ENCODE data around the gene ARHGAP27. TPM values are rescaled to one million over a fixed set of nuclear protein-coding genes. Genes with fewer than 3 reads are reported as not detected.
A peak's percentile ranks its signal among the peaks of the same experiment; 100 is the strongest.

The ARHGAP27 gene
- total and polyA plus RNA-seq, 2 of the 13 experiments (the other 11 are each of a cell fraction or from before 2014, with no cell fraction given), result 15.5 to 18.9 TPM

GRCh38 chr17:45431531-45432404, 902 bp downstream of the ARHGAP27 start (continued):
- TF ChIP-seq BCL3 (CRISPR knock-in tag; IDR thresholded peaks at IDR 0.05), result no peak
- TF ChIP-seq CEBPZ (IDR thresholded peaks at IDR 0.05; ENCODE audit: low read length), result no peak
- no peak for TF ChIP-seq ZNF367 (CRISPR knock-in tag; IDR thresholded peaks at IDR 0.05; ENCODE audit: borderline replicate concordance)
- TF ChIP-seq, protein P1, sequence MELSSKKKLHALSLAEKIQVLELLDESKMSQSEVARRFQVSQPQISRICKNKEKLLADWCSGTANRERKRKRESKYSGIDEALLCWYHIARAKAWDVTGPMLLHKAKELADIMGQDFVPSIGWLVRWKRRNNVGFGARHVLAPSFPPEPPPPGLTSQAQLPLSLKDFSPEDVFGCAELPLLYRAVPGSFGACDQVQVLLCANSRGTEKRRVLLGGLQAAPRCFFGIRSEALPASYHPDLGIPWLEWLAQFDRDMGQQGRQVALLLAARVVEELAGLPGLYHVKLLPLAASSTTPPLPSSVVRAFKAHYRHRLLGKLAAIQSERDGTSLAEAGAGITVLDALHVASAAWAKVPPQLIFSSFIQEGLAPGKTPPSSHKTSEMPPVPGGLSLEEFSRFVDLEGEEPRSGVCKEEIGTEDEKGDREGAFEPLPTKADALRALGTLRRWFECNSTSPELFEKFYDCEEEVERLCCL (CRISPR knock-in tag; IDR thresholded peaks at IDR 0.05; ENCODE audit: borderline replicate concordance), result 0 out of 2 replicates have a peak, but pooled peaks have one; percentile 58
- 0 out of 2 replicates have a peak, but pooled peaks have one; percentile 51 for TF ChIP-seq ZNF331 (CRISPR knock-in tag; IDR thresholded peaks at IDR 0.05)
- TF ChIP-seq TOE1 (CRISPR knock-in tag; IDR thresholded peaks at IDR 0.05), result no peak
- TF ChIP-seq ELF3 (CRISPR knock-in tag; IDR thresholded peaks at IDR 0.05), result peak; percentile 8; the same call in 1 of the 2 replicates
- TF ChIP-seq ZBTB3 (CRISPR knock-in tag; IDR thresholded peaks at IDR 0.05; ENCODE audit: borderline replicate concordance, low read depth), result no peak
- TF ChIP-seq ZFP62 (CRISPR knock-in tag; IDR thresholded peaks at IDR 0.05), result no peak
- TF ChIP-seq MBD4 (IDR thresholded peaks at IDR 0.05; ENCODE audit: borderline replicate concordance, low read length), result no peak
- no peak for TF ChIP-seq ZNF263 (CRISPR knock-in tag; IDR thresholded peaks at IDR 0.05)
- TF ChIP-seq TP53 (CRISPR knock-in tag; conservative IDR thresholded peaks at IDR 0.05), result no peak
- 0 out of 2 replicates have a peak, but pooled peaks have one; percentile 32 for TF ChIP-seq RCOR2 (CRISPR knock-in tag; IDR thresholded peaks at IDR 0.05)
- no peak for TF ChIP-seq ZNF749 (CRISPR knock-in tag; IDR thresholded peaks at IDR 0.05; ENCODE audit: borderline replicate concordance)
- peak; percentile 52; the same call in 1 of the 2 replicates for TF ChIP-seq ZBTB34 (CRISPR knock-in tag; IDR thresholded peaks at IDR 0.05)
- no peak for TF ChIP-seq THAP9 (CRISPR knock-in tag; IDR thresholded peaks at IDR 0.05; ENCODE audit: borderline replicate concordance)

Measured in HepG2 (cell line).